Posterior vena cava (tissue), 2 donors: ENCODE measurements around the gene RASIP1. TPM values are rescaled to one million over a fixed set of nuclear protein-coding genes. Genes with fewer than 3 reads are reported as not detected.
A peak's percentile ranks its signal among the peaks of the same experiment; 100 is the strongest.
"Not testable (repeated sequence)": the region's sequence is repeated elsewhere in the genome, so short reads cannot be mapped to it uniquely, and the experiment has no call there.

Experiments used
- DNase-seq: peaks from one replicate; pipeline ENCODE4 v3.0.0-alpha.2; 2020; ENCODE audit warnings: low spot score
- intact Hi-C, 2 donors: fragments of 100-400 bp; cut with DNase I; formaldehyde crosslinking; loops; one replicate each; pipeline versions ENCODE4 v1.14.1 to v1.14.2; 2022 to 2023
- total RNA-seq, 2 donors: library from RNA; stranded (reverse); fragmentation: NEBNext Ultra II Directional; extraction: Animal tissue kit (Norgen Biotek cat#: 25700); gene quantifications; one replicate each; pipeline ENCODE4 v1.2.1, GENCODE V29; 2021
- donor health status: DM: yes; HTN: yes; CAD: no.
- donor health status: DM: yes; HTN: yes; CAD: no.

The RASIP1 gene
- total RNA-seq, 2 donors from 2014 or later: 13.8 to 19.2 TPM

- intact Hi-C loops: no loop called here
- DNase-seq: no peak
Measured at GRCh38 chr19:48686088-48686487, 54.3 kb downstream of the RASIP1 start.

- intact Hi-C loops: no loop called here
- no peak for DNase-seq
Measured at GRCh38 chr19:48685583-48685982, 54.8 kb downstream of the RASIP1 start.

- peak; percentile 86 for DNase-seq
- intact Hi-C loops: no loop called here
Measured at GRCh38 chr19:48683349-48683748, 57.1 kb downstream of the RASIP1 start.

GRCh38 chr19:48681127-48681470, 59.3 kb downstream of the RASIP1 start:
- intact Hi-C loops: no loop called here
- DNase-seq: no peak

GRCh38 chr19:48680436-48681126, 59.8 kb downstream of the RASIP1 start:
- no peak for DNase-seq
- intact Hi-C loops: no loop called here

- intact Hi-C loops, DNase-seq: not testable (repeated sequence)
Measured at GRCh38 chr19:48680006-48680405, 60.4 kb downstream of the RASIP1 start.

- no peak for DNase-seq
- intact Hi-C loops: loop anchor here in 1 of 2 donors (10.0 kb wide), 1 partner anchor 157 kb away; the partner anchor contains the start of gene HSD17B14
Measured at GRCh38 chr19:48678201-48678600, 62.2 kb downstream of the RASIP1 start.

GRCh38 chr19:48676887-48677286, 63.5 kb downstream of the RASIP1 start:
- no peak for DNase-seq
- intact Hi-C loops: loop anchor here in 1 of 2 donors (10.0 kb wide), 1 partner anchor 158 kb away; the partner anchor contains the start of gene HSD17B14

- no peak for DNase-seq
- intact Hi-C loops: loop anchor here in 1 of 2 donors (10.0 kb wide), 1 partner anchor 158 kb away; the partner anchor contains the start of gene HSD17B14
Measured at GRCh38 chr19:48676487-48676886, 63.9 kb downstream of the RASIP1 start.

- intact Hi-C loops: loop anchor here in 1 of 2 donors (10.0 kb wide), 1 partner anchor 160 kb away; the partner anchor contains the start of gene HSD17B14
- DNase-seq: peak; percentile 92
Measured at GRCh38 chr19:48674921-48675824, 65.2 kb downstream of the RASIP1 start.

GRCh38 chr19:48674216-48674809, 66.1 kb downstream of the RASIP1 start:
- no peak for DNase-seq
- intact Hi-C loops: loop anchor here in 1 of 2 donors (10.0 kb wide), 1 partner anchor 160 kb away; the partner anchor contains the start of gene HSD17B14

GRCh38 chr19:48673436-48674100, 66.8 kb downstream of the RASIP1 start:
- intact Hi-C loops: loop anchor here in 1 of 2 donors (10.0 kb wide), 1 partner anchor 161 kb away; the partner anchor contains the start of gene HSD17B14
- no peak for DNase-seq

- no peak for DNase-seq
- intact Hi-C loops: loop anchor here in 1 of 2 donors (10.0 kb wide), 1 partner anchor 162 kb away; the partner anchor contains the start of gene HSD17B14
Measured at GRCh38 chr19:48672994-48673393, 67.4 kb downstream of the RASIP1 start, which contains the start of gene NTN5. Gene NTN5, minus strand, starts transcription at chr19:48673017. Its CDS starts 2,031 bp downstream, at chr19:48670986.

- DNase-seq: no peak
- intact Hi-C loops: loop anchor here in 1 of 2 donors (10.0 kb wide), 1 partner anchor 163 kb away; the partner anchor contains the start of gene HSD17B14
Measured at GRCh38 chr19:48671446-48671995, 68.9 kb downstream of the RASIP1 start.

GRCh38 chr19:48670699-48671445, 69.5 kb downstream of the RASIP1 start:
- intact Hi-C loops: loop anchor here in 1 of 2 donors (10.0 kb wide), 1 partner anchor 164 kb away; the partner anchor contains the start of gene HSD17B14
- DNase-seq: no peak
